GM18508 (cell line): ENCODE results near the gene CHN2.

Experiments
- ATAC-seq: cut with Tn5 transposase; IDR thresholded peaks from one replicate; pipeline ENCODE4 v1.9.1; 2021; ENCODE audit warnings: moderate number of reproducible peaks; ENCODE audit not compliant: insufficient read depth, unreplicated experiment

Gene CHN2

DNA sequence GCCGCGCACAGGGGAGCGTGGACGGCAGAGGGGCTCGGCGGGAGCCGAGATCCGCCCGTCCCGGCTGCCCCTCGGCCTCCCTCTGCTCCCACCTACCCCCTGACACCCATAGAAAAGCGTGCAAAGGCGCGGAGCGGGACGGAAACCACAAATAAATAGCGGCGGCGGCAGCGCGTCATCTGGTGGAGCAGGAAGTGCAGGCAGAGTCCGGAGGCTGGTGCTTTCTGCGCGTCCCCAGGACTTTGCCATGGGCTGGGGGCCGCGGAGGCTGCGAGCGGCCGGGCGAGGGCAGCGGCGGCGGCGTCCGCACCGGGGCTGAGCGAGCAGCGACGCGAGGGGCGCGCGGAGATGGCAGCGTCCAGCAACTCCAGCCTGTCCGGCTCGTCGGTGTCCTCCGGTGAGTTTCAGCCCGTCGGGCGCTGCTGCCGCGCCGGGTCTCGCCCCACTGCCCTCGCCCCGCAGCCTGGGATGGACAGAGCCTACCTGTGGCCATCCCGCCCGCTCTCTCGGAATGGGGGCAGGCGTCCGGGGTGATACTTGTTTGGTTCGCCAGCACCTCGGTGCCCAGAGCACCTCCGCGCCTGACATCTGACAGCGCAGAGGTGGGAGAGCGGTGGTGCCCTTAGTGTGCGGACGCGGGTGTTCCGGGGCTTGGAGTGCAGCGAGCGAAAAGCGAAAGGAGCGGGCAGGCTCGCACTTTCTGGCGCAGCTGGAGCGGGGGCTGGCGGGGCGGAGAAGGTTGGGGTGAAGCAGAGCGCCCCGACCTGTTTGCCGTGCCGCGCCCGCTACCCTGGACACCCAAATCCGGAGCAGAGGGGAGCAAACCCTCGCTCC lies at the start of gene CHN2:
TSS of gene CHN2 (plus strand) at position 182 of the 834 bp plus-strand sequence.
- no peak for ATAC-seq

GRCh38 chr7:29145553-29146056 lies 49.0 kb upstream of the CHN2 start:
- no peak for ATAC-seq

- ATAC-seq = no peak
Observed at GRCh38 chr7:29146057-29146706, 48.4 kb upstream of the CHN2 start, which contains the start of gene CPVL. CPVL (minus strand) TSS chr7:29146537; CDS start chr7:29121061, 25,476 bp downstream.

DNA sequence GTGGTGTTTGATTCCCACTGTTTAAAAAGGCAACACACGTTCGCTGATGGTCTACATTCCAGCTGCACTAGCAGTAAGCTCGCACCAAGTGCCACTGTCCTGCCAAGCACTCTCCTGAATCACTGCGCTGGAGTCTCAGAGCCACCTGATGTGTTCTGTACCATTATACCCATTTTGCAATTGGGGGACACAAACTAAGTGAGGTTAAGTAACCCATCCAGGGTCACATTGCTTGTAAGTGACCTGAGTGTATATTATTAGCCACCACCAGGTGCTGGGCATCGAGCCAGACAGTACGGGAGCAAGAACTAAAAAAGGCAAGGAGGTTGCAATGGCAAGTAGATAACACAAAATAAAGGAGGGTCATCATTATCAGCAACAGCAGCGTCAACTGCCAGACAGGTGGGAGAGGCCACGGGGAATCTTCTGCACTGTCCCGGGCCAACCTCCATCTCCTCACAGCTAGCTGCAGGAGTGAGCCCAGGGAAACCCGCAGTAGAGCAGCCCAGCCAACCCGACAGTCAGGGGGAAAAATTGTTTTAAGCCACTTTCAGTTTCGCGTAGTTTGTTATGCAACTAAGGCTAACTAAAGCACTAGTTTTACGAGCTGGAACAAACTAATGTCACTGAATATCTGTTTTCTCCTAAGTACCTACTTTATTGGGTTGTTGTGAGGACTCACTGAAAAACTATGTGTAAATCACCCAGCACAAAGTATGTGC lies 47.5 kb upstream of the CHN2 start:
- no peak for ATAC-seq

DNA sequence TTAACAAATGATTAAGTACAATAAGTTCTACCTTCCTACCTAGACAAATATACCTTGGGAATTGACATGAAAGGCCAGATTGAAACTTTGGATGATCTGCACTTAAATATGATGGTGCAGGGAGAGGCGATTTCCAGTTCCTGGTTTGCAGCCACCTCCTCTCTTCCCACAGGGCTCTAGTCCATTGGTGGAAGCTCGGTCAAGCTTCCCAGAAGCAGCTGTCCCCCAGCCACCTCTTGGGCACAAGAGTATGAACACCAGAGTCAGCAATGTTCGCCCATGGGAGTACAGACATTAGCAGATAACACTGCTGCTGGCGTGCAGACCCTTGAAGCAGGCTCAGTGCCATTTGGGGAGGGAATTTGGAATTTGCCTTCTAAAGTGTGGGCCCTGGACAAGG lies 46.8 kb upstream of the CHN2 start:
- no peak for ATAC-seq

DNA sequence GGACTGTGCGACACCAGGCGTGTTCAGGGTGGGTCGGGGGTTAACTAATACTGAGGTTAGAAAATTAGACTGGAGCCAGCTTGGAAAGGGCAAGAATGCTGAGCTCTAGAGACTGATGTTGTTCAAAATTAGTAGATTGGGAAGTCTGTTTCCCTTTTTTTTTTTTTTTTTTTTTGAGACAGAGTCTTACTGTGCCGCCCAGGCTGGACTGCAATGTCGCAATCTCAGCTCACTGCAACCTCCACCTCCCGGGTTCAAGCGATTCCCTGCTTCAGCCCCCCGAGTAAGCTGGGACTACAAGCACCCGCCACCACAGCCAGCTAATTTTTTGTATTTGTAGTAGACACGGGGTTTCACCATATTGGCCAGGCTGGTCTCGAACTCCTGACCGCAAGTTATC lies 45.5 kb upstream of the CHN2 start:
- ATAC-seq = no peak

DNA sequence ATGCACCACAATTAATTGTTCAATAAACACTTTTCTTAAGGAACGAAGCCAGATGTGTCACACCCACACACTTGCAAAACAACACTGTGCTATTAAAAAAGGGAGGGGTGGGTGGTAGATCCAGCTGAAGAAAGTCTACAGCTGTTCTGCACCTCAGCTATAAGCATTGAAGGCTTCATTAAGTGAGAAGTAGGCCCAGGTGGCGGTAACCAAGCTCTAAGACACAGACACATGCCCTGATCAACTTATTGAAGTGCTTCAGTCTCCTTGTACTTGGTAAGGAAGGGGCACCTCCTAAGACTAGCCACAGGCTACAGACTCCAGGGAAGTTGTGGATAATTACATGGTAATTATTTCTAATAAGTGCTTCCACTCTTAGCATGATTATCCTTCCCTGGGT lies 43.7 kb upstream of the CHN2 start:
- no peak for ATAC-seq

GRCh38 chr7:29154076-29154475 lies 40.5 kb upstream of the CHN2 start:
- no peak for ATAC-seq

GRCh38 chr7:29156907-29157452 lies 37.6 kb upstream of the CHN2 start:
- no peak for ATAC-seq

GRCh38 chr7:29158795-29159423 lies 35.7 kb upstream of the CHN2 start:
- no peak for ATAC-seq

DNA sequence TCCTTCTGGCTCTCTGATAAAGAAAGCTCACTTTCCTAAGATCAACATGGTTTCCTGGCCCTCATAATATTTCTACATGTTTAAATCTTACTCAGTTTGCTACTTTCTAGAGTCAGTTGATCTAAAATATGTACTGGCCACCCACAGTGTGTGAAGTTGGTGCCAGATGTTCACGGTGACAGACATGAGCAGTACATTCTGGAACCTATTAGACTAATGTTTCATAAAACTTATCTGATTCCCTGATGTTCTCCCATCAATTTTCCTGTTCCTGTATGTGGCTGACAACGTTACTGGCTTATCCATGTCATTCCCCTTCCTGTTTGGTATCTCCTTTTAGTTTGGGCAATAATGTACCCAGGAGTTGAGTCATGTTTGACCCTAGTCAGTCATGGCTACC lies 34.5 kb upstream of the CHN2 start:
- no peak for ATAC-seq

- ATAC-seq = no peak
Observed at GRCh38 chr7:29161231-29161630, 33.3 kb upstream of the CHN2 start.

DNA sequence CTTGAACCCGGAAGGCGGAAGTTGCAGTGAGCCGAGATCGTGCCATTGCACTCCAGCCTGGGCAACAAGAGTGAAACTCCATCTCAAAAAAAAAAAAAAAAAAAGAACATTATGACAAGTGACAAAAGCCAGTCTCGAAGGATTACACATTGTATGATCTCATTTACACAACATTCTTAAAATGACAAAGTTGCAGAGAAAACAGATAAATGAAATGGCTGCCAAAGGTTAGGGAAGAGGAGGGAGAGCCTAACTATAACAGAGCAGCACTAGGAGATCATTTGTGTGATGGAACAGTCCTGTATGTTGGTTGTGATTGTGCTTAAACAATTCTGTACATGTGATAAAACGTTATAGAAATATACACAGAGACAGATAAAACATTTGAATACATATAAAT lies 32.0 kb upstream of the CHN2 start:
- ATAC-seq = no peak

- no peak for ATAC-seq
Observed at GRCh38 chr7:29163854-29164253, 30.7 kb upstream of the CHN2 start.

DNA sequence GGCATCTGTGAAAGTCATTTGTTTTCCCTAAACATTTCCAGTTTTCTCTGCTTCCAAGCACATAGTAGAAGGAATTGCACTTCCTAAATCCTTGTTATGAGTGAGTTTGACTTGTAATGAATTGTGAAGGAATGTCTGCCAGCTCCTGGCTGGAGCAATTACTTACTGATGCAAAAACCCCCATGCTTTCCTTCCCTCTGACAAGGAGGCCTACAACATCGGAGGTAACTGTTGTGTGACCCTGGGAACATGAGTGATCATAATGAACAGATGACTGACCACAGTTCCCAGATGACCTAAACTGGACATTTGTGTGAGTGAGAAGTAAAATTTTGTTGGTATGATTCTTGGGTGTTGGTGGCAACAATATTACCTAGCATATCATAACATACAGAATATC lies 26.9 kb upstream of the CHN2 start:
- no peak for ATAC-seq

DNA sequence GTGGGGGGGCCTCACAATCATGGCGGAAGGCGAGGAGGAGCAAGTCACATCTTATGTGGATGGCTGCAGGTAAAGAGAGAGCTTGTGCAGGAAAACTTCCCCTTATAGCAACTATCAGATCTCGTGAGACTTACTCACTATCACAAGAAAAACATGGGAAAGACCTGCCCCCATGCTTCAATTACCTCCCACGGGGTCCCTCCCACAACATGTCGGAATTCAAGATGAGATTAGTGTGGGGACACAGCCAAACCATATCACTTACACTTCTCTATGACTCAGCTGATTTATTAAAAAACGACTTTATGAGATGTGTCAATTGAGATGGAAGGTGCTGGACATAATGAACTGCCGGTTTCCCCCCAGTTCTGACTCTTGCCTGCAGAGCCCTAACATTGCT lies 23.8 kb upstream of the CHN2 start:
- ATAC-seq = no peak

DNA sequence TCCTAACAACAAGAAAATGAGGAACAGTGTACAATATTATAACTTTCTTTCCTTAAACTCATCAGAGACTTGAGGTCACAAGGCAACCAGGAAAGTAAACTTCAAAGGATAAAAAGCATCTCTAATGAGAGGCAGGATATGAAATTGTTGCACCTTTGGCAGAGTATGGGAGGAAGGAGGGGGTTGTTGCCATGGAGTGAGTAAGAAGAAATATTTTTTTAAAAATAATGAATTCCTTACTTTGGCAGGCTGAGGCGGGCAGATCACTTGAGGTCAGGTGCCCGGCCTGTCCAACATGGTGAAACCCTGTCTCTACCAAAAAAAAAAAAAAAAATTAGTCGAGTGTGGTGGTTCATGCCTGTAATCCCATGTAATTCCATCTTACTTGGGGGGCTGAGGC lies 21.1 kb upstream of the CHN2 start:
- ATAC-seq = no peak

DNA sequence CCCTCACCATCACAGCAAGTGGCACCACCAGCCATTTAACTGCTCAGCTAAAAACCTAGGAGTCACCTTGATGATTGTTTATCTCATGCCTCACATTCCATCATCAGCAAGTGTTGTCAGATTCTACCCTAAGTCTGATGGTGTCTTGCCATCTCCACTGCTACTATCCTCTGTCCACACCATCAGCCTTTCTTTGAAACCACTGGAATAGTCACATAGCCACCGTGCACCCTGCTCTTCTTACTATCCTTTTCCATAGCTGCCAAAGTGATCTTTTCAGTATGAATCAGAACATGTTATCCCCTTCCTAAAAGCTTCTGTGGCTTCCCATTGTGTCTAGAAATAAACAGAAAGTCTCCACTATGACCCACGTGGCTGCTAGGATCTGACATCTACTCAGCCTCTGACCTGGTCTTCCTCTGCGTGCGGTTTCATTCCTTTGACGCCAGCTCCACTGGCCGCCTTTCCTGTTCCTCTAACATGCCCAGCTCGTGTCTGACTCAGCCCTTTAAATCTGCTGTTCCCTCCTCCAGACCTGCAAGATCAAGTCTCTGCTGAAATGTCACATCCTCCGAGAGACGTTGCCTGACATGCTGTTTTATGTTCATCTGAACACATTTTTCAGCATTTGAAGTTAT lies 16.5 kb upstream of the CHN2 start:
- ATAC-seq = no peak

DNA sequence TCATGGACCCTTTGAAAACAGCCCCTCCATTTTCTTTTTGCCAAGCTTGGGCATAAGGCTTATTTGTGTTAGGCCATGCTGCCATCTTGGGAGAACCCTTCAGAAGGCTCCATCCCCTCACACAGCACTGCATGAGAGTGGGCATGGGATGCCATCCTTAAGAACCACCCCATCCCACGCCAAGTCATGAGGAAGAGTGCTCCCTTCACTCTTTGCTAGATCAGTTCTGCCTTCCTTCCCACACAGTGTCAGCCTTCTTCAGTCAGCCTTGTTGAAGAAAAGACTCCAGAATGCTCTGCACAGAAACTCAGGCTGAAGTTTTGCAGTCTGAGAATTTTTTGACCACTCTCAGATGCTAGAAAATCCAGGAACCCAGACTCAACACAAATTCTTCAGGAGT lies 15.5 kb upstream of the CHN2 start:
- ATAC-seq = no peak

GRCh38 chr7:29184599-29184998 lies 10.0 kb upstream of the CHN2 start:
- no peak for ATAC-seq
